Effector memory CD4-positive, alpha-beta T cell (primary cell): ENCODE results near the gene PPA2.

Experiments used
- DNase-seq, 3 donors: peaks; one replicate each; pipeline ENCODE4 v3.0.0-alpha.2; 2020
- H3K27ac ChIP-seq: 2 replicates; pipeline ENCODE4 v1.7.0; 2013; ENCODE audit warnings: mild to moderate bottlenecking, low read length, moderate library complexity; ENCODE audit not compliant: insufficient read depth, poor library complexity, severe bottlenecking
- H3K27me3 ChIP-seq: replicated peaks from 2 replicates; pipeline ENCODE4 v1.7.0; 2013; ENCODE audit warnings: mild to moderate bottlenecking, low read length; ENCODE audit not compliant: insufficient read depth, control insufficient read depth, poor library complexity, severe bottlenecking
- H3K36me3 ChIP-seq: 2 replicates; pipeline ENCODE4 v1.7.0; 2013; ENCODE audit warnings: mild to moderate bottlenecking, low read length, moderate library complexity; ENCODE audit not compliant: control insufficient read depth, insufficient read depth
- H3K4me1 ChIP-seq: 2 replicates; pipeline ENCODE4 v1.7.0; 2013; ENCODE audit warnings: low read length, mild to moderate bottlenecking; ENCODE audit not compliant: control insufficient read depth, insufficient read depth, poor library complexity, severe bottlenecking
- H3K4me3 ChIP-seq: 2 replicates; pipeline ENCODE4 v1.7.0; 2013; ENCODE audit warnings: low read length, low read depth, mild to moderate bottlenecking; ENCODE audit not compliant: insufficient read depth, poor library complexity, severe bottlenecking
- H3K9me3 ChIP-seq: 2 replicates; pipeline ENCODE4 v1.7.0; 2013; ENCODE audit warnings: mild to moderate bottlenecking, low read length, moderate library complexity; ENCODE audit not compliant: control insufficient read depth

PPA2 gene

DNA sequence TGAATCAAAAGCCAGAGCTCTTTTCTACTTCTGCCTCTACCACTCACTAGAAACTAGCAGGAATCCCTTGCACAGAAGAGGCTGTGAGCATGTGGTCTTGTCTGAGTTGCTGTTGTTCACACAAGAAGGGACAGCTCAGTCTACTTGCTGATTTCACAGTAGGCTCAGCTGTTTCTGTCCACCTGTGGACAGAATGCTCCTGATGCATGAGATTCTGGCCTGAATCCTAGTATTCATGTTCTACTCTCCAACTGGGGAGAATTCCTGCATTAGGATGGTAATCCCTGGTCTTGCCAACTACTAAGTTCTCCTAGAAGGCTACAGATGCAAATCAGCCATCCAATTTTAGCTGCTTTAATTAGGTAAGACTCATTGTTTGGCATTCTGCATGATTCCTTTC lies 112.8 kb downstream of the PPA2 start:
- no peaks in the 10 kb centered on the region for H3K4me1 ChIP-seq
- H3K36me3 ChIP-seq = no peaks in the 10 kb centered on the region
- no peak overlapping the region for H3K4me3 ChIP-seq
- H3K9me3 ChIP-seq = no peaks in the 10 kb centered on the region
- no peaks in the 10 kb centered on the region for H3K27me3 ChIP-seq
- no peak overlapping the region for H3K27ac ChIP-seq
- no peak for DNase-seq

DNA sequence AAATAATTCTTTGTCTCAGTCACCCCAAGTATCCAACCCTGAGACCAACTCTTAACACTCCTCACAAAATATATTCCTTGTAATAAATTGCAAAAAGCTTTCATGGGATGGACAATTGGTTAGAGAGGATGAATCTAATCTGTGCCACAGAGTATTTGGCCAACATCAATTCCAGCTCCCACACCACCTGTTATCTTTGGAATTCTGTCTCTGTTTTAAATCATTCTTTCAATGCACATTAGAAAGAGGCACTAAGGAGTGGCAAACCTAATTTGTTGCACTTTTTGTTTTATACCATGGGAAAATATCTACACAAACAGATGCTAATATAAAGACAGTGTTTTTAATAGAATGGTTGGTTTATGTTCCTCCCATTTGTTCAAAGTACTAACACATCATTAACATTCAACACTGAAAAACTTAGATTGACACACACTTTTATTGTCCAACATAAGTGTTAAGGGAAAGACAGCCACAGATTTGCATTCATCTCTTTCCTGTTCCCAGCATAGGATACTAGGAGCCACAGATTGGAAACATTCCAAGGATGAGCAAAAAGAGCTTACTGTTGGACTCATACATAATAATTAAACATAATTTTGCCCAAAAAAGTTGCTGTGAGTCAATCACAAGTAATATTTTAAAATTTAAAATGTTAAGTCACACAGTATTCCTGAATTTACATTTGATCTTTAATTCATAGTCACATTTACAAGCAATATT lies 116.4 kb downstream of the PPA2 start:
- Histone ChIP-seq H3K9me3 (no peaks in the 10 kb centered on the region), H3K36me3 (no peaks in the 10 kb centered on the region), H3K4me3 (no peak overlapping the region), H3K27ac (no peak overlapping the region), H3K4me1 (no peaks in the 10 kb centered on the region), H3K27me3 (no peaks in the 10 kb centered on the region)
- no peak for DNase-seq

DNA sequence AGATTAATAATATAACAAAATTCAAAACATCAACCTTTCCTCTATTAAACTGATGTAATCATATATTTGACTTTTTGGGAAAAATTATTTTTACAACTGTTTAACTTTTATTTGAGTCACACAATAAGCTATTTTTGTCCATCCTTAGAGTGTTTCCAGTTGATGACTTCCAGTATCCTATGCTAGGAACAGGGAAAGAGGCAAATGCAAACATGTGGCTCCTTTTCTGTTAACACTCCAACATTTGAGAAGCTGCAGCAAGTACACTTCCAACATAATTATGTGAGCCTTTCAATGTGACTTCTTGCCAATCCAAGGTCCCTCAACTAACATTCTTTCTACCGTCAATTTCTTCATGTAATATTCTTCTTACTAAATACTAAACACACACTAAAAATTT lies 117.7 kb downstream of the PPA2 start:
- Histone ChIP-seq H3K9me3 (no peaks in the 10 kb centered on the region), H3K36me3 (no peaks in the 10 kb centered on the region), H3K27ac (no peak overlapping the region), H3K4me1 (no peaks in the 10 kb centered on the region), H3K4me3 (no peak overlapping the region), H3K27me3 (no peaks in the 10 kb centered on the region)
- no peak for DNase-seq

DNA sequence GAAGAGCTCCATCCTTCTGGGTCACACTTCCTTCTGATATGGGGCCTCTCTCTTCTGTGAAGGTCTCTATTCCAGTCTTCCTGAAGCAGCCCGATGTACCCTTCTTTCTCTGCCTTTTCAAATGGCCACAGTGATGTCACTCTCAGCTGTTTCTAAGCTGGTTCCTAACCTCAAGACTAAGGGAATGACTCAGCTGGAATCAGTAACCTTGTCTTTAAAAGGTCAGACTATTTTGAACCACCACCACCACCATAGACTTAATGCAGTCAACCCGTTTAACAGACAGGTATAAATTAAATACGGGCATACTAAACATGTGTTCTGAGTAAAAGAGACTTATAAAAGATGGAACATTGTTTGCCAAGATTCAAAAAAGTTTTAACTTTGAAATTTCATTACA lies 121.0 kb downstream of the PPA2 start:
- DNase-seq = no peak
- Histone ChIP-seq H3K9me3 (no peaks in the 10 kb centered on the region), H3K4me3 (no peak overlapping the region), H3K27me3 (no peaks in the 10 kb centered on the region), H3K4me1 (no peaks in the 10 kb centered on the region), H3K36me3 (no peaks in the 10 kb centered on the region), H3K27ac (no peak overlapping the region)

DNA sequence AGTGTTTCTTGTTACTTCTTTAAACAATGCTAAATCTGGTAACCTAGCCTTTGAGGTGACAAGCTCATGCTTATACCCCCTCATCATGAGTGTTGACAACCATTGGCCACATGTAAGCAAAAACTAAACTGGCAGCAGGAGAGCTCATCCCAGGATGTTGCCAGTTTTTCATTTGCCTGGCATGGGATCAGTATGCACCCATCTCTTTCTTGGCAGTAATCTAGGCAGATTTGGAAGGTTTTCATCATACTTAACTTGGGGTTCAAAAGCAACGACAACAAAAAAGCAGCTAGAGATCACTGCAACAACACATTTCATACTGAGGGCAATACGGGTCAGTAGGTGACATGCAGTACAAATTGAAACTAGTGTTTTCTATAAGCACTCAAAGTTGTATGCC lies 122.0 kb downstream of the PPA2 start:
- no peaks in the 10 kb centered on the region for H3K4me1 ChIP-seq
- H3K27me3 ChIP-seq = no peaks in the 10 kb centered on the region
- no peaks in the 10 kb centered on the region for H3K36me3 ChIP-seq
- H3K9me3 ChIP-seq = no peaks in the 10 kb centered on the region
- H3K4me3 ChIP-seq = no peak overlapping the region
- H3K27ac ChIP-seq = no peak overlapping the region
- DNase-seq = no peak

DNA sequence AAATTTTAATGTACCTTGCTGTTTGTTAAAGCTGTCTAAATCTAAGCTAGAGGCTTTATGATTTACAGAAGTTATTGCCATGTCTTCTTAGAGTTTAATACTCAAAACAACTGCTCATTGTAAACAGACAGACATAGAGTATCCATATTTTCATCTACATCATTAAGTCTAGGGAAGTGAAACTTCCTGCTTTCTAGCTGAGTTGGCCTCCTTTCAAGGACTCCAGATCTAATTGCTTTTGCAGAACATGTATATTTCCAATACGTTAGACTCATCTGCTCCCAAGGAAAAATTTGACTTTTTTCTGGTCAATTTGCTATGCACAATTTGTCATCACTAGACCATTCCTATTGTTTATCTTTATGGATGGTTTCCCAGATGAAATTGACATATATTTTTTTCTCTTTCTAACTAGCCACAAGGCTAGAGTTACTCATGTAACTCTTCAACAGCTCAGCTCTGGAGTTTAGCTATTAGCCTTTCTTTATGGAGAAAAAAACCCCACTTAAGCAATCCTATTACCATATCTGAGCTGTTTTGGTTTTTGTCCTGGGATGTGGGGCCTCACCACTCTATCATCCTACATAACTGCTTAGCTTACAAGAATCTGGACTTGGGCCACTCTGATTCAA lies 122.9 kb downstream of the PPA2 start:
- Histone ChIP-seq H3K27me3 (no peaks in the 10 kb centered on the region), H3K4me1 (no peaks in the 10 kb centered on the region), H3K27ac (no peak overlapping the region), H3K4me3 (no peak overlapping the region), H3K9me3 (no peaks in the 10 kb centered on the region), H3K36me3 (no peaks in the 10 kb centered on the region)
- no peak for DNase-seq

DNA sequence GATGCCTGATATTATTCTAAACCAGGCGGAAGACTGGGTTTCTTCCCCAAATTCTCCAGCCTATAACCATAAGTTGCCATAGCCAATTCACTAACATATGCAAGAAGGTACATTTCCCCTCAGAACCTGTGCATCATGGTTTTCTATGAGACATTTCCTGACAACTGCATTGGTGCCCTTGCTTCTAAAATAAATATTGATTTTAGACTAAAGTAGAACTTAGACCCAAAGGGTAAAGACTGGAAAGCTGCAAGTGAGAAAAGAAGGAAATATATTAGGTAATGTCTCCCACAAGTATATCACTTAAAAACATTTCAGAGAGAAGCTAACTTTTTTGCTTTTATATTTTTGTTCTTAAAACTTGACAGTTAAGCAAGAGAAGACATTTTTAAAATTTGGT lies 125.1 kb downstream of the PPA2 start:
- H3K36me3 ChIP-seq = no peaks in the 10 kb centered on the region
- H3K27ac ChIP-seq = no peak overlapping the region
- H3K27me3 ChIP-seq = no peaks in the 10 kb centered on the region
- no peaks in the 10 kb centered on the region for H3K4me1 ChIP-seq
- no peak overlapping the region for H3K4me3 ChIP-seq
- H3K9me3 ChIP-seq = no peaks in the 10 kb centered on the region
- DNase-seq = no peak

DNA sequence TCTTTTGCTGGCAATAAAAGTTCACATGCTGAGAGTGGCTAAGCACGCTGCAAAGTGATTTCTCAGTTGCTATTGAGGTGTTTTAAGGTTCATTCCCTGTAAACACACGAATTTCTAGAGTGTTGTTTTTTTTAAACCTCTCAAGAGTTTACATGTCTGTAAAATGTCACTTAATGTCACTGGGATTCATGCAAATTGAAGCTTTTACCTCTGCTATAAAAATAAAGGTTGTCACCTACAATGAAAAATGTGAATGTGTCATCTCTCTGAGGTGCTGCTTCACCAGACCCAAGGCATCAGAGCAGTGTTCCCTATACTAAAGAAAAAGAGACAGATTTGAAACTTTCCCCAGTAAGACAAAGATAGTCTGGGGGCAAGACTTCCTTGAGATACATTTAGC lies 127.0 kb downstream of the PPA2 start:
- Histone ChIP-seq H3K4me3 (no peak overlapping the region), H3K4me1 (no peaks in the 10 kb centered on the region), H3K27ac (no peak overlapping the region), H3K9me3 (no peaks in the 10 kb centered on the region), H3K36me3 (no peaks in the 10 kb centered on the region), H3K27me3 (no peaks in the 10 kb centered on the region)
- DNase-seq = no peak

DNA sequence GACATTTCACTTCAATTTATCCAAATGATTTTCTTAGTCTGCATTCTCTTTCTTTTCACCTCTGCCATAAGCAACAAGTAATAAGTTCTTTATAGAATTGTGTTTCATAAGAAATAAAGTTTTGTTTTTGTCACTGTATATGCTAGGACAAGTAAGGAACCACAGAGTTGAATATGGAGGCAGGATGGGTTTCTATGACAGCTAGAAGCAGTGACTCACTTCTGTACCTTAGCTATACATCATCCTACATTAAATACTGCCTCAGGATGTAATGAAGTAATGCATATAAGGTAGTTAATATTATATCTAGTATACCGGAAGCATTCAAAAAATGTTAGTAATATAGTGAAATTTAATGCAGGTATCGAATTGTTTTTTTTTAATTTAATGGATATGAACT lies 128.0 kb downstream of the PPA2 start:
- no peak for DNase-seq
- Histone ChIP-seq H3K4me3 (no peak overlapping the region), H3K27me3 (no peaks in the 10 kb centered on the region), H3K9me3 (no peaks in the 10 kb centered on the region), H3K36me3 (no peaks in the 10 kb centered on the region), H3K4me1 (no peaks in the 10 kb centered on the region), H3K27ac (no peak overlapping the region)

DNA sequence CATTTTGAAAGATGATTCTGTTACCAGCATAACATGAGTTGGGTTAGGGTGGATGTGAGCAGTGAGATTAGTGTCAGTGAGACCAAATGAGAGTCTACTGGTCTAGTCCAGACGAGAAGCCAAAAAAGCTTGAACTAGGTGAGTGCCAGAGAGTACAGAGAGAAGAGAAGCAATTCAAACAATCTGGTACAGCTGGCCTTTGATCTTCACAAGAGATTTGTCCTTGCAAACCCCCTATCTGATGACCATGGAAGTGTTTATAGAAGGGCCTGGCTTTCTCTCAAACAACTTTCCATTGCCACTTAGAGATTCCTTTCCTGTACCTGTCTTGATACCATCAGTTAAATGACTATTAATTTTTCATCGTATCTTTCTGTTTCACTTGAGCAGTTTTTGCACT lies 128.5 kb downstream of the PPA2 start:
- H3K27ac ChIP-seq = no peak overlapping the region
- DNase-seq = no peak
- no peak overlapping the region for H3K4me3 ChIP-seq
- no peaks in the 10 kb centered on the region for H3K36me3 ChIP-seq
- H3K4me1 ChIP-seq = no peaks in the 10 kb centered on the region
- H3K9me3 ChIP-seq = no peaks in the 10 kb centered on the region
- no peaks in the 10 kb centered on the region for H3K27me3 ChIP-seq
